Body of pancreas (tissue), 4 donors: ENCODE measurements around the gene TMPRSS9.

Experiments used
- POLR2A ChIP-seq, 3 donors: fragments of 450-650 bp; IDR thresholded peaks; one replicate each; pipeline ENCODE4 v1.6.1; 2016; ENCODE audit warnings: antibody characterized with exemption in 3 of 3, mild to moderate bottlenecking in 2 of 3
- TF ChIP-seq, protein P1 (sequence below), 7 experiments: fragments of 450-650 bp in 4 of 7; fragments of 200-600 bp in 3 of 7; sonication (generic) in 3 of 7; IDR thresholded peaks; one replicate each; pipeline ENCODE4 v1.5.1; 2016 to 2019; ENCODE audit warnings: antibody characterized with exemption in 7 of 7

DNA sequence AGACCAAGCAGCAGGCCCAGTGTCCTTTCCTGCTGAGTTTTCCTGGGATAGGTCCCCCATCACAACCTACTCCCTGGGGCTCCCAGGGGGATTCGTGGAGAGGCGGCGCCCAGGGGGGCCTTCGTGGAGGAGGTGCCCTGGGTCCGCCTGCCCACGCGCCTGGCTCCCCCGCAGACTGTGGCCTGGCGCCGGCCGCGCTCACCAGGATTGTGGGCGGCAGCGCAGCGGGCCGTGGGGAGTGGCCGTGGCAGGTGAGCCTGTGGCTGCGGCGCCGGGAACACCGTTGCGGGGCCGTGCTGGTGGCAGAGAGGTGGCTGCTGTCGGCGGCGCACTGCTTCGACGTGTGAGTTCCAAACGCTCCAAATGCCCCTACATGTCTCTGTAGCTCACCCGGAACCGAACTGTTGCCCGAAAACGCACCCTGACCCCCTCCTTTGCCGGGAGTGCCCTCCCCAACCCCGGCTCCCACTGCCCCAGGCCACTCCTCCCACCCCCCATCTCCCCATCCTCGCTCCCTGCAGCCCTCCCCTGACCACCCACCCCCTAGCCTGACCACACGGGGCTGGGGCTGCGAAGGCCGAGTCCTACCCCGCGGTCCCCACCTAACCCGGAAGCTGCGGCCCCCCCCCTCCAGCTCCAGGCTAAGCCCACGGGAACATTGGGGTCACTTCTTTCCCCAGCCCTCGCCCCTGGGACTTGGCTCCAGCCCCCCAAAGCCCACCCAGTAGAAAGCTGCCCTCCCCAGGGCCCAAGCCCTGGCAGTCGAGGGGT, 64.0 kb downstream of the TMPRSS9 start:
- TF ChIP-seq, protein P1, sequence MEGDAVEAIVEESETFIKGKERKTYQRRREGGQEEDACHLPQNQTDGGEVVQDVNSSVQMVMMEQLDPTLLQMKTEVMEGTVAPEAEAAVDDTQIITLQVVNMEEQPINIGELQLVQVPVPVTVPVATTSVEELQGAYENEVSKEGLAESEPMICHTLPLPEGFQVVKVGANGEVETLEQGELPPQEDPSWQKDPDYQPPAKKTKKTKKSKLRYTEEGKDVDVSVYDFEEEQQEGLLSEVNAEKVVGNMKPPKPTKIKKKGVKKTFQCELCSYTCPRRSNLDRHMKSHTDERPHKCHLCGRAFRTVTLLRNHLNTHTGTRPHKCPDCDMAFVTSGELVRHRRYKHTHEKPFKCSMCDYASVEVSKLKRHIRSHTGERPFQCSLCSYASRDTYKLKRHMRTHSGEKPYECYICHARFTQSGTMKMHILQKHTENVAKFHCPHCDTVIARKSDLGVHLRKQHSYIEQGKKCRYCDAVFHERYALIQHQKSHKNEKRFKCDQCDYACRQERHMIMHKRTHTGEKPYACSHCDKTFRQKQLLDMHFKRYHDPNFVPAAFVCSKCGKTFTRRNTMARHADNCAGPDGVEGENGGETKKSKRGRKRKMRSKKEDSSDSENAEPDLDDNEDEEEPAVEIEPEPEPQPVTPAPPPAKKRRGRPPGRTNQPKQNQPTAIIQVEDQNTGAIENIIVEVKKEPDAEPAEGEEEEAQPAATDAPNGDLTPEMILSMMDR (IDR thresholded peaks at IDR 0.05) = no peak
- TF ChIP-seq POLR2A (IDR thresholded peaks at IDR 0.05) = peak in 1 of 3 donors; percentile 18
